Muscle of arm (tissue), 12 donors: ENCODE measurements around the gene CLEC19A. TPM values are rescaled to one million over a fixed set of nuclear protein-coding genes. Genes with fewer than 3 reads are reported as not detected.
"Not testable (repeated sequence)": the region's sequence is repeated elsewhere in the genome, so short reads cannot be mapped to it uniquely, and the experiment has no call there.

Source experiments
- DNase-seq: peaks from one replicate; pipeline ENCODE4 v3.0.0-alpha.2; 2013
- polyA plus RNA-seq, 12 donors: library from polyadenylated mRNA; unstranded; fragments of 120-200 nt; gene quantifications; one replicate each; pipeline ENCODE4 v1.2.1, GENCODE V29; 2013; ENCODE audit not compliant: insufficient read length in 12 of 12

CLEC19A gene
- polyA plus RNA-seq, 12 donors = 0.09 to 0.32 (median 0.18) TPM; not detected in 6

DNA sequence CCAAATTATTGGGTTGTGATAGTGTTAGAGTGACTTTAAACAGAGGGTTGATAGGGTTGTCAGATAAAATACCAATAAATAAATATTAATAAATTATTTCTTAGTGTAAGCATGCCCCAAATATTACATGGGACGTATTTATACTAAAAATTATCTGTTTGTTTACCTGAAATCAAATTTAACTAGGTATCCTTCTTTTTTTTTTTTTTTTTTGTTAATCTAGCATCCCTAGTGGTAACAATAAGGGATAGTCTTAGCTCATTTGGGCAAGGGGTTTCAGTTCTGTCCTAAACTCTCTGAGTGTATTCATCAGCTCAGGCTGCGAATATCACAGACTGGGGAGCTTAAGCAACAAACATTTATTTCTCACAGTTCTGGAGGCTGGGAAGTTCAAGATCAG, 1.3 kb downstream of the CLEC19A start:
- no peak for DNase-seq

DNA sequence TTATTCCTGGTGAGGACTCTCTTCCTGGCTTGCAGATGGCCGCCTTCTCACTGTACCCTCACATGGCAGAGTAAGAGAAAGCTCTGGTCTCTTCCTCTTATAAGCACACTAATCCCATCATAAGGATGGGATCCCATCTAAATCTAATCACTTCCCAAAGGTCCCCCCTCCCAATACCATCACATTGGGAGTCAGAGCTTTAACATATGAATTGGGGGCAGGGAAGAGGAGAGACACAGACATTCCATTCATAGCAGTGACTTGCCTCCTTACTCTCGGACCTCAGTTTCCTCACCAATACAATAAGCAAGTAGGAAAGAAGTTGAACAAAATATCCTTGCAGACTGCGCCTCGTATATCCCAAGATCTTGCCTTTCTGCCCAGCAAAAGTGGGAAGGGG, 1.7 kb downstream of the CLEC19A start:
- no peak for DNase-seq

DNA sequence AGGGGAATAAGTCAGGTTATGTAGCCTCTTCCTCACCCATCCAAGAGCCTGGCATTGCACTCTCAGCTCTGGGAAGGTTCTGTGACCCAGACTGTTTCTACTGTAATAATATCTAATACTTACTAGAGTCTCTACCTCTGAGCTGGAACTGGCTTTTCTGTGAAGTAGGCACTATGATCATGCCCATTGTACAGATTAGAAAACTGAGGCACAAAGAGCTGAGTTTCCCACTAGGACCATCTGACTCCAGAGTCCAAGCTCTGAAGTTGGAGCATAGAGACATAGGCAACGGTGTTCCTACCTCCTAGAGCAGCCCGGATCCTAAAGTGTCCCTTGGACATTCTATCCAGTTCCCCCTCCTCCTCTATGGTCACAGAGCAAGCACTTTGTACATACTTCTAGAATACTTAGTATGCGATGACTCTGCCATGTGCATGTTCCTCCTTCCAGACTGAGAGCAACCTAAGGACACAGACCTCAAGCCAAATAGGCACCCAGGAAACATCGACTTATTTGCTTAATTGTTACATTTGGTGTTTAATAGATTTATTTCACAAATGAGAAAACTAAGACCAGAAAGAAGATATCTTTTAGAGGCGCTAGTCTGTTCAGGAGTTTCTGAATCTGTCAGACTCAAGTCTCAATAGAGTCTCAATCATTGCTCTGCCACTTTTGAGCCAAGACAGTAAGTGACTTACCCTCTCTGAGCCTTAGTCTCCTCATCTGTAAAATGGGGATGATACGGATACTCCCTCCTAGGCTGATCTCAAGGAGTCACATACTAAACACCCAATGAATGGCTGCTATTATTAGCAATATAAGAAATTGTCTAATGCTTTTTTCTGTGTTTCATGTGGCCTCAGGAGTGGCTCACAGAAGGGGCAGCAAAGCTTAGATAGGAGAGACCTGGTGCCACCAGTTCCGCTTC, 3.6 kb downstream of the CLEC19A start:
- no peak for DNase-seq

DNA sequence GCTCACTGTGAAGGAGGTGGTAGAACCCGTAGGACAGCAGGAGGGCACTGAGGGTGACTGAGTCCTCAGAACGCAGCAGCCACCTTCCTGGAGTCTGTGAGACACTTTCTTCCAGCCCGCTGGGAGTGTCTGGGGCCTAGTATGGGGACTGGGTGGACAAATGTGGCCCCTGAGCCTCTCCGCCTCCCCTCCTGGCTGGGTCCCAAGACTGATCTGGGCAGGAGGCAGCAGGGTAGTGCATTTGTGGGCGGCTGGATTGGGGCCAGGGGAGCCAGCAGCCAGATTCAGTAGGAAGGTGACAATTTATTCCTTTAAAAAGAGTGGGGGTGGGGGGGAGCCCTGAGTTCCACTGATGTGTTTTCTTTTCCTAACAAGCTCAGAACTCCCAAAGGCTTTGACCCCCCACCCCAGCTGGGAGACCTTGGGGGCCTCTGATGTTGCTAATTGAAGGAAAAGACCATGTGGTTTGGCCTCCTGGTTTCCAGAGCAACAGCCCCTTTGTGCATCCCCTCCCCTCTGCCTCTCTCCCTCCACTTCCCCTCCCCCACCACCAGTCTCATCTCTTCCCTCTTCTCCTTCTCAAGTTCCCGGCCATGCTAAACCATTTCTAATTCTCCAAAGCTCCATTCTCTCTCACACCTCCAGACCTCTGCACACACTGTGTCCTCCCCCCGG, 4.4 kb downstream of the CLEC19A start:
- peak; percentile 6 for DNase-seq

DNA sequence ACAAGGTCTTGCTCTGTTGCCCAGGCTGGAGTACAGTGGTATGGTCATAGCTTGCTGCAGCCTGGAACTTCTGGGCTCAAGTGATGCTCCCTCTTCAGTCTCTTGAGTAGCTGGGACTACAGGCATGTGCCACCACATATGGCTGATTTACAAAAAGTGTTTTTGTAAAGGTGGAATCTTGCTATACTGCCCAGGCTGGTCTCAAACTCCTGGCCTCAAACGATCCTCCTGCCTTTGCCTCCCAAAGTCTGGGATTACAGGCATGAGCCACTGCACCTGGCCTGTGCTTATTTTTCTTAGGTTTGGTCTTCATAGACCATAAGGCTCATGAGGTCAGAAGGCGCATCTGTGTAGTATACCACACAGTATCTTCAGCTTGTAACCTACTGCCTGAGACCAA, 5.3 kb downstream of the CLEC19A start:
- no peak for DNase-seq

DNA sequence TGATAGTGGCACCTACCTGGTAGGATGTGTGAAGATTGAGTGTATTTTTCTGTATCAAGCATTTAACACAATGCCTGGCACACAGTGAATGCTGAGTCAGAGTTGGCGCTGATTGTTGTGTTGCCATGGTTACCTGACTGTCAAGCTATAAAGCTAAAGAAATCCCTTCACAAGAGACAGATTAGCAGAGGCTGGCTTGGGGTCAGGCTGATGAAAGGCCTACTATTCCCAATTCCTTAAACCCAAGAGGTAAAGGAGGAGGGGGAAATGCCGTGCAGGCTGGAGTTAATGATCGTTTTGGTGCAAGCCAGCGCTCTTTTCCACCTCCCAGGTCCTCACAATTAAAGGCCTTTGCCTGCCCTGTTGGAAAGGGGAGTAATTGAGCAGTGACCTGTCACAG, 5.9 kb downstream of the CLEC19A start:
- no peak for DNase-seq

DNA sequence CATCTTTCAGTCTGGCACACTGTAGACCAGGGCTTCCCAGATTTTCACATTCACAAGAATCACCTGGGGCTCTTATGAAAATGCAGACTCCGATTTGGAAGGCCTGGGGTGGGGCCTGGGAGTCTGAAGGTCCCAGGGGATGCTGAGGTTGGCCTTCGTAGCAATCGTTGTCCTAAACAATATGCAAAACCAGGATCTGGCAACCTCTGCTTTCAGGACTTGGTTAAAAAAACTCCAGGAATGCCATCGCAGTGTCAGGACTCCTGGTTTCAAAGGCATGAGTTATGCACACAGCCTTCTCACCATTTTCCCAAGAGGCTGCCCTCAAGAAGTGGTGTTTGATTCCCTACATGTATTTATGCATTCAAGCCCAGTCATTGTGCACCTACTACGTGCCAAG, 6.7 kb downstream of the CLEC19A start:
- DNase-seq = no peak

DNA sequence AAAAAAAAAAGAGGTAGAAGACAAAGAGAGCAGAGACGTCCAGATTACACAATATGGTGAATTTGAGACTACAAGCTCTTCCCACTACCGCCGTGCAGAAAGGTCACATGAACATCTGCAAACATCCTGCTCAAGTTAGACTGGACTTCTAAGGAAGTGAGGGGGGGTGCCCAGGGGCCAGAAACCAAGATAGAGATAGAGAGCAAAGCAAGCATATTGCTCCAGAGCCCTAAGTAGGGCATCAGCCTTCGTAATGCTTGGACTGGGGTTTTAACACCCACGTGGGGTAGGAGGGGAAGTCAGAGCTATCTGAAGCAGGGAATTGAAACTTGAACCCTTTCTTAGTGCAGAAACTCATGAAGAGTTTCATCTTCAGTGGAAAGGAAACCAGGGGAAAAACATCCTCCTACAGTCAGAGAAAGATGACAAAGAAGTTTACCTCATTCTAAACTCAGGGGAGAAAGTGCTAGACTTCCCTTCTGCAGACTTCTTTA, 8.7 kb downstream of the CLEC19A start:
- DNase-seq = peak; percentile 18

DNA sequence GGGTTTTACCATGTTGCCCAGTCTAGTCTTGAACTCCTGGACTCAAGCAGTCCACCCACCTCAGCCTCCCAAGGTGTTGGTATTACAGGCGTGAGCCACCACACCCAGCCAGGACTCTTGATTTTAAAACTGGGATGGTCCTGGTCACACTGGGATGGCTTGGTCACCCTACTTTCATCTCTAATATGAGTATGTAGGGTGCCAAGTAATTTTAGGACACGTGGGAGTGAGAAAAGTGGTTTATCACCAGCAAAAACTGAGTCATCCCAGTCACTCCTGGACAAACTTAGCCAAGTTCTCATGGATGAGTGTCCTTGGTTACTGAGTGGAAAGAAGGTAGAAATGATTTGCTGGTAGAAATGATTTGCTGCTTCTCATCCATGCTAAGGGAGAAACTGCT, 9.9 kb downstream of the CLEC19A start:
- no peak for DNase-seq

DNA sequence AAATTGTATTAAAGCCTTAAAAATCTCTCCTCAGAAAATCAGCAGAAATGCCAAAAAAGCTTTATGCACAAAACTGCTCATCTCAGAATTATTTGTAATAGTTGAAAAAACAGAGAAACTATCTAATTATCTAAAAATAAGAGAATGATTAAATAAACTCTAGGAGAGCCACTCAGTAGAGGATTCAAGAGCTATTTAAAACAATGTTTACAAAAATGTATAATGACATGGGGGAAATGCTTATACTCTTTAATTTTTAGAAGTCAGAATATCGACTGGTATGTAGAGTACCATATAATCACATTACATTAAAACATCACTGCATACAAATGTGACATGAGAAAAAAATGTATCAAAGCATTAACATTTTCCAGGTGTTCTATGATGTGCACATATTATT, 11.9 kb downstream of the CLEC19A start:
- no peak for DNase-seq

DNA sequence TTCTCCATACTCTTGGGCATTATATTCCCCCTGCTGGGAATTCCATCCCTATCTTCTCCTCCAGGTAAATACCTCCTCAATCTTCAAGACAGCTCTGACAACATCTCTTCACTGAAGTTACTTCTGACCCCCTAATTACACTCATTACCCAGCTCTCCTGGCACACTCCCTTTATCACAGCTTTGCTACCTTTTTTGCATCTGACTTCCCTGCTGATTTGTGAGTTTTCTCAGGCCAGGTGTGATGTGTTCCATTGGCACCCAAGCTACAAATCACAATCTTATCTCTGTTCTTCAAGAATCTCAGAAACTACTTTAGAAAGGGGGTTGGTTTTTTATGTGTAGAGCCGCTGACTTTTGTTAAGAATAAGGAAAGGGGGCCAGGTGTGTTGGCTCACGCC, 14.0 kb downstream of the CLEC19A start:
- no peak for DNase-seq

DNA sequence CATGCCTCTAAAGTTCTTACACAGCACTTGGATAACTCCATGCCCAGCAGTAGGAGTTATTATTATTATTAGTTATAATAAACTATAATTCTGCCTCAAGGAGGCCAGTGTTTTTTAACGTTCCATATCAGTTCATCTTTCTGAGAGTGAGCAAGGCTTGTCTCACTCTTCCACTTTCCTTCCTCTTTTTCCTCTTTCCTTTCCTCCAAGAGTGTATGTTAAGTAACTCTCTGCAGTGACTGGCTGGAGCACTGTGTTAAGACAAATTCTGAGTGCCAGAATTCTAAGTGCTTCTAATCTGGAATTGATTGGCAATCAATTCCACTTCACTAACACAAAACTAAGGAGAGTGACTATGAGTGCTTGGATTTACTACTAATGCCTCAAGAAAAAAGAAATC, 16.4 kb downstream of the CLEC19A start:
- DNase-seq = no peak

DNA sequence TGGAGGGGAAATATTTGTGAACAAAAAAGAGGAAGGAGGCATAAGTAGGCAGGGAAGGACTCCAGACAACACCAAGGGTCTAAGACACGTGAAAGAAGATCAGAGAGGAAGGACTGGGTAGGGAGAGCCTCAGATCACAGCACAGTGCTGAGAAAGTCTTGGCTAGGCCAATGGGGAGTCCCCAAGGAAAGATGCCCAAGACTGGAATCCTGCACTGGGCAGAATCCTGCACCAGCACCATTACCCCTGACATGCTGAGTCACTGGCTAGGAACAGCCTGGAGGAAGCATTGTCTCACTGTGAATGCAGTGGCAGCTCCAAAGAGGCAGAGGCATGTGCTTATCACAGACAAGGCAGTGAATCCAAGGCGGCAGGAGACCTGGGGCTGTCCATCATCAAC, 19.2 kb downstream of the CLEC19A start:
- DNase-seq = no peak

DNA sequence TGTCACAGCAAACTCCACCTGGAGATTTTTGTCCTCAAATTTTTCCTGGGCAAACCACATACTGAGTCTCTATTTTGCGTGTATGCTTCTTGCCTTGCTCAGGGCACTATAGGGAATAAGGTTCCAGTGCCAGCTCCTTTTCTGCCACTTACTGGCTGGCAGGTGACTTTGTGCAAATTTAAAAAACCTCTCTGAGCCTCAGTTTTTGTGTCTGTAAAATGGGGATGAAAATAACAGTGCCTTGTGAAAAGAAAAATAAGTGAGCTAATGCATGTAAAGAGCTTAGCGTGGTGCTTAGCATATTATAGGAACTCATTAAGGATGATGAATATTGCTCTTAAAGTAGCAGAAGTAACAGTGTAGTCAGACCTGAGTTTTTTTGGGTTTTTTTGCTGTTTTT, 19.9 kb downstream of the CLEC19A start:
- no peak for DNase-seq

DNA sequence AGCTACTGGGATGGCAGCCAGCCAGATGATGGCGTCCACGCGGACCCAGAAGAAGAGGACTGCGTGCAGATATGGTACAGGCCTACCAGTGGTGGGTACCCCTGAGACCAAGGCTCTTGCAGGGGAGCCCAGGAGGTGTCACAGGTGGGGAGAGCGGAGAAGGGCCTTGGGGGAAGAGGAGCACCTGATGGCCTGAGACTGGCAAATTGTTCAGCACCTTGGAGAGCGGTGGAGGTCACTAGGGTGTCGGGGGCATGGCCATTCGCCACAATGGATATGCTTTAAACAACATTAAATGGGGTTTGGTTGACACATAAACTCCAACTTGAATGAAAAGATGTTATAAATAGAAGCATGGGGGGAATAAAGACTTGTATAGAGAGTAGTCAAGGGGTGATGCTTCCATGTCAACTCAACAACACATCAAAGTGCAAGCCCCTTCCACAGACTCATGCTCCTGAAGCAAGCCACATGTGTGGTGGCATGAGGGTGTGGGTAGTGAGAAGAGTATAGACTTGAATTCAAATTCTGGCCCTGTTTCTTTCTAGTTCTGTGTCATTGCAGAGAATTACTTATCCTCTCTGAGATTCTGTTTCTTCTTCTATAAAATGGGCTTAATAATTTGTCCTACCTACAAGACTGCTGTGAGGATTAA, 22.2 kb downstream of the CLEC19A start:
- no peak for DNase-seq

DNA sequence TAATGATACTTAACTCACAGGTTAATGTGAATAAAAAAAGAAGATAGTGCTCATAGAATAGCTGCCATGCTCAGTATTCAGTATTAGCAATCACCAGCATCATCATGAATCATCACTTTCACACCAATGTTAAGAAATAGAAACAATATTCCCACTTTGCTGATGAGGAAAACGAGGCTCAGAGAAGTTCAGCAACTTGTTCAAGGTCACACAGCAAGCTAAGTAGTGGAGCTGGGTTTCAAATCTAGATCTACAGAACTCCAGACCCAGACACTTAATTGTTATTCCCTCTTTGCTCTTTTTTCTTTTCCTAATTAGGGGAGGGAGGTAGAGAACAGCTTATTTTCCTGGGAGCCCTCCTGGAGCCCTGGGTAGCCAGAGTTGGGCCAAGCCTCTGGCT, 22.9 kb downstream of the CLEC19A start:
- no peak for DNase-seq

DNA sequence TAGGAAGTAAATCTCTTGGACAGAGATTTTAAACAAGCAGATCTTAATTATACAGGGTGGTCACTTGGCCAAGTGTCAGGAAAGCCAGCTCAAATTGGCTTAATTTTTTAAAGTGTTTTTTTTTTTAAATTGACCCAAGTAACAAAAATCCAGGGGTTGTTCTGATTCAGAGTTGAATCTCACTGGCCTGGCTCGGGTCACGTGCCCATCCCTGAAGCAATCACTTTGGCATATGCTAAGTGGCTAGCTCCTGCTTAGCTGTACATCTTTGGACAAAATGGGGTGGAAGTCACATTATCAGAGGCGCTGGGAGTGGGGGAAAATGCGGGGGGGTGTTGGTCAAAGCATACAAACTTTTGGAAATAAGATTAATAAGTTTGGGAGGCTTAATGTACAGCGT, 23.6 kb downstream of the CLEC19A start:
- DNase-seq = no peak

DNA sequence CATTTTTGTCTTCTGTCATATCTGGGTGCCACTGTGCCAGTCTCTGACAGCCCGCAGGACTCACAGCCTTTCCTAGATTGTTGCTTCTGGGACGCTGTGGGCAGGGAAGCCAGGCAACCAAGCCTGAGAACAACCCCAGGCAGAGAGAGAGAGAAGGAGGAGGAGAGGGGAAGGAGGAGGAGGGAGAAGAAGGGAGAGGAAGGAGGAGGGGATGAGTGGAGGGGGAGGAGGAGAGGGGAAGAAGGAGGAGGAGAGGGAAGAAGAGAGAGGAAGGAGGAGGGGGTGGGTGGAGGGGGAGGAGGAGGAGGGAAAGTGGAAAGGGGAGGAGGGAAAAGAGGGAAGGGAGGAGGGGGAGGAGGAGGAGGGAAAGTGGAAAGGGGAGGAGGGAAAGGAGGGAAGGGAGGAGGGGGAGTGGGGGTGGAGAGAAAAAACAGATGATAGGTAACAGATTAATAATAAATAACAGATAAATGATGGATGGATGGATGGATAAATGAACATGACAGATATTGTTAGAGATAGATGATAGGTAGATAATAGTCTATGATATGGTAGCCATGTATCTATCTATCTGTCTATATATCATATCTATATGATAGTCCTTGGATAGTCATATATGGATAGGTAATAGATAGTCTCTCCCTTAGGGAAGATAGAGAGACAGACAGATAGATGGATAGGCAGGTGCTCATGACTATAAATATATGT, 29.3 kb downstream of the CLEC19A start:
- DNase-seq = no peak

DNA sequence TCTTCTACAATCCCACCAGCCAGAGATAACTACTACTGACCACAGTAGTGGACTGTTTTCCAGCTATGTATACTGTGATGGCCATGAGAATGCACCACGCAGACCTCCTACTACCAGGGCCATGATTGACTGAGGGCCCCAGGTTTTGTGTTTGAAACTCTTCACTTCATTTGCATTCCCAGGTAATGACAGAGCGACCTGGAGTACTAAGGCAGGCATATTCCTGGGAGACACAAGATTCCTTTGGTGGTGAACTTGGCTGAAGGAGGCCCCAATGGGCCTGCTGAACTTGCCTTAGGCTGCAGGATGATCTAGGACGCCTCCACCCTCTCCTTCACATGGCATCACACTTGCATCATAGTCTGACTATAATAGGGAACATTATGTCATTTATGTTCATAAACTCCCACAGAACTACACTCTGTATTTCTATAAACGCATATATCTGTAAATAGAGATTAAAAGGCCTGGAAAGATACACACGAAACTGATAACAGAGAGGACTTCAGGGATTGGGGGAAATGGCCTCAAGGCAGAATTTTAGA, 30.4 kb downstream of the CLEC19A start:
- DNase-seq = no peak

DNA sequence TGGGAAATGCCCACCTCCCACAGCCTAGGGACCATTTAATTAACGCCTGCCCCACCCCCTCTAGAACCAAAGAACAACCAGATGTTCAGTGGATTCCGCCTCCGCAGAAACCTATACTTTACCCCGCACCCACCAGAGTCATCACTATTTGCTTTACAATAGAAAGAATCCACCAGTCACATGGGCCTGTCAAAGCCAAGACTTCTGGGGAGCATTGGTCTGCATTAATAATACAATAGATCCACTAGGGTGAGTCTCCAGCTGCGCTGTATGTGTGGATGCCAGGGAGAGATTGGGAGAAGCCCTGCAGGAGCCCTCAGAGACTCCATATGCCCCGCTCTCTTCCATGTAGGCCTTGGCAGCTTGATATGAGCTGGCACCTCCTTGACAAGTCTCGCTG, 31.3 kb downstream of the CLEC19A start:
- DNase-seq = no peak

DNA sequence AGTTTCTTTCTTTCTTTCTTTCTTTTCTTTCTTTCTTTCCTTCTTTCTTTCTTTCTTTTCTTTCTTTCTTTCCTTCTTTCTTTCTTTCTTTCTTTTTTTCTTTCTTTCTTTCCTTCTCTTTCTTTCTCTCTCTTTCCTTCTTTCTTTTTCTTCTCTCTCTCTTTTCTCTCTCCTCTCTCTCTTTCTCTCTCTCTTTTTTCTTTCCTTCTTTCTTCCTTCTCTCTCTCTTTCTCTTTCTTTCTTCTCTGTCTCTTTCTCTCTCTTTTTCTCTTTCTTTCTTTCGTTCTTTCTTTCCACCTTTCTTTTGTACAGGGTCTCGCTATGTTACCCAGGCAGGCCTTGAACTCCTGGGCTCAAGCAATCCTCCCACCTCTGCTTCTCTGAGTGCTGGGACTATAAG, 35.7 kb downstream of the CLEC19A start:
- DNase-seq = not testable (repeated sequence)

DNA sequence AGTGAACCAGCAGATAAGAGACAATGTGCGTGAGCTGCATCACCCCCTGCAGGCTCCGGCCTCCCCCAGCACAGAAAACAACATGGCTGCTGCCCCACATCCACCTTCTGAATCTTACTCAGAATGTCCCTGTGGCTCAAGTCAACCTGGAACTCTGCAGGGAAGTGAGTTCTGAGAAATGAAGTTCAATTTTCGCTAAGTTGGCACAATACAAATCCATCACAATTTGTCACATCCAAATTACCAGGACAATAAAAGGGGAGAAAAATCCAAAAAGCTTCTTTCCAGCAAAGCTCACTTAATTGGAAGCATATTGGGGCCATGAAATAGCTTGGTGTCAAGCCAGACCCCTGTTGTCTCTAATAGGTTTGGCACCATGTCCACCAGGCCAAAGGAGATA, 38.1 kb downstream of the CLEC19A start:
- no peak for DNase-seq
